Tibial nerve (tissue), 3 donors: Measurements from ENCODE around the gene IFIT3.

Experiments used
- POLR2A ChIP-seq, 2 donors: fragments of 450-650 bp; IDR thresholded peaks; one replicate each; pipeline ENCODE4 v1.6.1; 2017; ENCODE audit warnings: antibody characterized with exemption in 2 of 2, mild to moderate bottlenecking in 2 of 2, moderate library complexity in 2 of 2
- TF ChIP-seq, protein P1 (sequence below), 5 experiments: fragments of 200-600 bp in 3 of 5; fragments of 450-650 bp in 2 of 5; sonication (generic) in 3 of 5; IDR thresholded peaks; one replicate each; pipeline ENCODE4 v1.5.1; 2016 to 2019; ENCODE audit warnings: antibody characterized with exemption in 5 of 5, mild to moderate bottlenecking in 3 of 5, moderate library complexity in 2 of 5

GRCh38 chr10:89388806-89389205 lies 61.0 kb downstream of the IFIT3 start:
- TF ChIP-seq, protein P1, sequence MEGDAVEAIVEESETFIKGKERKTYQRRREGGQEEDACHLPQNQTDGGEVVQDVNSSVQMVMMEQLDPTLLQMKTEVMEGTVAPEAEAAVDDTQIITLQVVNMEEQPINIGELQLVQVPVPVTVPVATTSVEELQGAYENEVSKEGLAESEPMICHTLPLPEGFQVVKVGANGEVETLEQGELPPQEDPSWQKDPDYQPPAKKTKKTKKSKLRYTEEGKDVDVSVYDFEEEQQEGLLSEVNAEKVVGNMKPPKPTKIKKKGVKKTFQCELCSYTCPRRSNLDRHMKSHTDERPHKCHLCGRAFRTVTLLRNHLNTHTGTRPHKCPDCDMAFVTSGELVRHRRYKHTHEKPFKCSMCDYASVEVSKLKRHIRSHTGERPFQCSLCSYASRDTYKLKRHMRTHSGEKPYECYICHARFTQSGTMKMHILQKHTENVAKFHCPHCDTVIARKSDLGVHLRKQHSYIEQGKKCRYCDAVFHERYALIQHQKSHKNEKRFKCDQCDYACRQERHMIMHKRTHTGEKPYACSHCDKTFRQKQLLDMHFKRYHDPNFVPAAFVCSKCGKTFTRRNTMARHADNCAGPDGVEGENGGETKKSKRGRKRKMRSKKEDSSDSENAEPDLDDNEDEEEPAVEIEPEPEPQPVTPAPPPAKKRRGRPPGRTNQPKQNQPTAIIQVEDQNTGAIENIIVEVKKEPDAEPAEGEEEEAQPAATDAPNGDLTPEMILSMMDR (IDR thresholded peaks at IDR 0.05), result no peak
- no peak for TF ChIP-seq POLR2A (IDR thresholded peaks at IDR 0.05)
